Peyer's patch (tissue), 4 donors: ENCODE measurements around the gene COX14.

Experiments used
- POLR2A ChIP-seq, 2 donors: fragments of 450-650 bp; IDR thresholded peaks; one replicate each; pipeline ENCODE4 v1.5.1; 2017; ENCODE audit warnings: antibody characterized with exemption in 2 of 2, mild to moderate bottlenecking in 2 of 2, moderate library complexity in 2 of 2
- TF ChIP-seq, protein P1 (sequence below), 6 experiments: fragments of 450-650 bp in 4 of 6; fragments of 200-600 bp in 2 of 6; sonication (generic) in 1 of 6; IDR thresholded peaks; one replicate each; pipeline ENCODE4 v1.5.1; 2017 to 2019; ENCODE audit warnings: antibody characterized with exemption in 6 of 6, mild to moderate bottlenecking in 3 of 6, moderate library complexity in 1 of 6

DNA sequence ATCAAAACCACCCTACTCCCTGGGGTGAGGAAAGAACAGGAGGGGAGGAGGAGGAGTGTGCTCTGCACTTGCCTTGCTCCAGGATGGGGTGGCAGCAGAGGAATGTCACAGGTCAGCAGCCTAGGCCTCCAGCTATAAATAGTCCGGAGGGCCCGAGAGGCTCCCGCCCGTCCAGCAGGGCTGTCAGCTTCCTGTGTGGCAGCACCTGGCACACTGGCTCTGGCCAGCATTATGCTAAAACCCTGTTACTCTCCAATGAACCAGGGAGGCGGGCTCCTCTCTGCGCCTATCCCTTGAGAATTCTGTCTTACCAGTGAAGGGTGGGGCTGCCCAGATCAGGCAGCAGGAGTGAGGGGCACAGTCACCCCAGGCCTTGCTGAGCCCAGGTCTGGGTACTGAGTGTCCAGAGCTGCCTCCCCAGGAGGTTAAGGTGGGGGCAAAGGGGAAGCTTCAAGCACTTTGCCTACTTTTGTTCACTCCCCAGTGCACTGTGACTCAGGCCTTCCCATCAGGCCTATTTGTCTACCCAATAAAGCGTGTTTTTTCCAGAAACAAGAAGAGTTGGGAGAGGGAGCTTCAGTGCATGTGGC, 1.2 kb upstream of the COX14 start:
- TF ChIP-seq, protein P1, sequence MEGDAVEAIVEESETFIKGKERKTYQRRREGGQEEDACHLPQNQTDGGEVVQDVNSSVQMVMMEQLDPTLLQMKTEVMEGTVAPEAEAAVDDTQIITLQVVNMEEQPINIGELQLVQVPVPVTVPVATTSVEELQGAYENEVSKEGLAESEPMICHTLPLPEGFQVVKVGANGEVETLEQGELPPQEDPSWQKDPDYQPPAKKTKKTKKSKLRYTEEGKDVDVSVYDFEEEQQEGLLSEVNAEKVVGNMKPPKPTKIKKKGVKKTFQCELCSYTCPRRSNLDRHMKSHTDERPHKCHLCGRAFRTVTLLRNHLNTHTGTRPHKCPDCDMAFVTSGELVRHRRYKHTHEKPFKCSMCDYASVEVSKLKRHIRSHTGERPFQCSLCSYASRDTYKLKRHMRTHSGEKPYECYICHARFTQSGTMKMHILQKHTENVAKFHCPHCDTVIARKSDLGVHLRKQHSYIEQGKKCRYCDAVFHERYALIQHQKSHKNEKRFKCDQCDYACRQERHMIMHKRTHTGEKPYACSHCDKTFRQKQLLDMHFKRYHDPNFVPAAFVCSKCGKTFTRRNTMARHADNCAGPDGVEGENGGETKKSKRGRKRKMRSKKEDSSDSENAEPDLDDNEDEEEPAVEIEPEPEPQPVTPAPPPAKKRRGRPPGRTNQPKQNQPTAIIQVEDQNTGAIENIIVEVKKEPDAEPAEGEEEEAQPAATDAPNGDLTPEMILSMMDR (IDR thresholded peaks at IDR 0.05) = peak in 2 of 6 experiments; percentile 1 to 9
- peak; percentile 38 to 60 for TF ChIP-seq POLR2A (IDR thresholded peaks at IDR 0.05)
